ENCODE data around the gene FAM20C.

FAM20C gene

DNA sequence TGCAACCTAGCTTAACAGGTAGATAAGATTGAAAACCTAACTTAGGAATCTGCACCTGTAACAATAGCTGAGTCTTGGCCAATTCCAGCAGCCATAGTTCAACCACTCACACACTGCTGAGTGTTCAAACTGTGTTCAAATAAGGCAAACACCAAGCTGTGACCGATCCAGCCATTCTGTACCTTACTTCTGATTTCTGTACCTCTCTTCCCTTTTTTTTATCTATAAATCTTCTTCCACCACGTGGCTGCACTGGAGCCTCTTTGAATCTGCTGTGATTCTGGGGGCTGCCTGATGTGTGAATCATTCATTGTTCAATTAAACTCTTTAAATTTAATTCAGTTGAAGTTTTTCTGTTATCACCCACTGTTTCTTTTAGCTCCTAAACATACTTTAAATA lies 81.9 kb downstream of the FAM20C start:
- Histone ChIP-seq H3K4me3 (no peak overlapping the region), H3K27ac (no peak overlapping the region)

DNA sequence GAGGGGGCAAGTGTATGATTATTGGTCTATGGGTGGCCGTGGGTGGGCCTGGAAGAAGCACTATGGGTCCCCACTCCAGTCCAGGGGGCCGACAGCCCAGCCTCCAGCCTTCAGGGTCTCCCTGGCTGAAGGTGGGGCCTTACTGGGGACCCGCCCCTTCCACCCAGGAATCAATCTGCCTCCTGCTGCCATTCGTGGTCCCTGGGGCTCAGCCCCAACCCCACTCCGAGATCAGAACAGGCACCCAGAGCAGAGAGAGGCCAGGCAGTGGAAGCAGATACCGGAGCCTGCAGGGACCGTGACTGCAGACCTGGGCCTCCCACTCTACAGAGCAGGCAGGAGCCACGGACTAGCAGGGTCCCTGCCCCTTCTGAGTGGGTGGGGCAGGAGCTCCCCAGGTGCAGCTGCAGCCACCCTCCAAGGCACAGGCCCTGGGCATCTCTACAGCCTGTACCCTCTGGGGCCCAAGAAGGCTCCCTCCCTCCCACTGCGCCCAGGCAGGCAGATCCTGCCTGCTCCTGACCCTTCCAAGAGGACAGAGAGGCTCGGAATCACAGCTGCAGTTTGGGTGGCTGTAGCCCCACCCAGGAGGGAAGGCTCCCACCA lies 84.0 kb downstream of the FAM20C start:
- Histone ChIP-seq H3K4me3 (no peak overlapping the region), H3K27ac (no peak overlapping the region)

DNA sequence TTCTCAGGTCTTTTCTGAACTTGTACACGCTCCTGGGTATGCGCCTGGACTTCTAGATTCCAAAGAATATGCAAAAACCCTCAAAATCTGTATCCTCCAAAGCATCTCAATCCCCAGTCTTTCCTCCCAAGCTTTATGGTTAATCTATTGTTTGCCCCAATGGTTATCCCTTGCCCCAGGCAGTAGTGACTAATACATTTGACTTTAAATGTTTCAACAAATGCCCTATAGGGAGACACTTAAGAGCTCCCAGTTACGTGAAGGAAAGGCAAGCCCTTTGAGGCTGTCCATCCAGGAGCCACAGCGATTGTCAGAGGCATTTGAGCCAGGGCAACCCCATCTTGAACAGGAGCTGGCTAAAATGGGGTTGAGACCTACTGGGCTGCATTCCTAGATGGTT lies 84.9 kb downstream of the FAM20C start:
- Histone ChIP-seq H3K4me3 (no peak overlapping the region), H3K27ac (no peak overlapping the region)

DNA sequence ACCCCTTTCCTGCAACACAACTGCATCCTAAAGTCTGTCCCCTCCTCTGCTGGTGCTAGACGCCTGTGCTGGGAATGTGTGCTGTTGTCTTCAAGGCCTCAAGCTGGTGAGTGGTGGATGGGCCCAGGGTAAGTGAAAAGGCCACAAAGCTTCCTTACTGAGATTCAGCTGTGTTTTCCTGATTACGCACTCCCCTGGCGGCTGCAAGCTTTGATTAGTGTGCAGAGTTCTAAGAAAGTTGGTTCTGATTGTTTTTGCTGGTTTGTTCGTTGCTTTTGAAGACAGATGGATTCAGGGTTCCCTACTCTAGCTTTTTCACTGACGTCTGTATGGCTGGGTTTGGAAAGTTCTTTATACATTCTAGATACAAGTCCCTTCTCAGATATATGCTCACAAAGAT lies 85.7 kb downstream of the FAM20C start:
- Histone ChIP-seq H3K4me3 (no peak overlapping the region), H3K27ac (no peak overlapping the region)

DNA sequence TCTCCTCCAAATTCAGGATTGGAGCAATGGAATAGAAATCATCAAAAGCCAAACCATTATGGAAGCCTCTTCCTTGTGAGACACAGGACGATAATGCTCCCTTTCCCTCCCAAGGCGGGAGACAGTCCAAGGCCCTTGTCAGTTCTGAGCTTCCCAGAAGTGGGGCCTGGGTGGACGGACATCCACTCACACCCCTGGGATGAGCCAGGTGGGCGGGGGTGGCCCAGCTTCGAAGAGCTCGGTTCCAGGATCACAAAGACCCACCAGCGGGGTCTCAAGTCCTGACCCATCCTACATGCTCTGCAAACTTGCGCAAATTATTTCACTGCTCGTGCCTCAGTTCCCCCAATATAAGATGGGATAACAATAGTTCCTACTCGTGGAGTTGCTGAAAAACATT lies 87.5 kb downstream of the FAM20C start:
- Histone ChIP-seq H3K4me3 (no peak overlapping the region), H3K27ac (no peak overlapping the region)

DNA sequence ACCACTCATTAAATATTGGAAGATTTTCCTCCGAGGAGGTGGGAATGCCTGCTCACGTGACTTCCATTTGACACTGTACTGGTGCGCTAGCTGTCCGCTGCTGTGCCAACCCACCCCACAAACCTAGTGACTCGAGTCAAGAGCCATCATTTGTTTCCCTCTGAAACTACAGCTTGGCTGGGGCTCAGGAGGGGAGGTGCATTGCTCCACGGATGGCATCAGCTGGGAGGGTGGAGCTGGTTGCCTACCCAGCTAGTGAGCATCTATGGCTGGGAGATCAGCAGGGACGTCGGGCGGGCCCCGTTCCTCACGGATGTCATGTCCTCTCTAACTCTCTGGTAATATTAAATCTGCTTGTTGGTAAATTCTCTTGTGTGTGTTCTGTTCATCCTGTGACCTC lies 88.1 kb downstream of the FAM20C start:
- H3K27ac ChIP-seq: no peak overlapping the region
- H3K4me3 ChIP-seq: no peak overlapping the region

DNA sequence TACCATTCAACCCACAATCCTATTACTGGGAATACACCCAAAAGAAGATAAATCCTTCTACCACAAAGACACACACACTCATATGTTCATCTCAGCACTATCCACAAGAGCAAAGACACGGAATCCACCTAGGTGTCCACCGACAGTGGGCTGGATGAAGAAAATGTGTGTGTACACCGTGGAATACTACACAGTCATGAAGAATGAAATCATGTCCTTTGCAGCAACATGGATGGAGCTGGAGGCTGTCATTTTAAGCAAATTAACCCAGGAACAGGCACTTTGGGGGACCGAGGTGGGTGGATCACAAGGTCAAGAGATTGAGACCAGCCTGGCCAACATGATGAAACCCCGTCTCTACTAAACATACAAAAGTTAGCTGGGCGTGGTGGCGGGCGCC lies 89.3 kb downstream of the FAM20C start:
- Histone ChIP-seq H3K27ac (no peak overlapping the region), H3K4me3 (no peak overlapping the region)

DNA sequence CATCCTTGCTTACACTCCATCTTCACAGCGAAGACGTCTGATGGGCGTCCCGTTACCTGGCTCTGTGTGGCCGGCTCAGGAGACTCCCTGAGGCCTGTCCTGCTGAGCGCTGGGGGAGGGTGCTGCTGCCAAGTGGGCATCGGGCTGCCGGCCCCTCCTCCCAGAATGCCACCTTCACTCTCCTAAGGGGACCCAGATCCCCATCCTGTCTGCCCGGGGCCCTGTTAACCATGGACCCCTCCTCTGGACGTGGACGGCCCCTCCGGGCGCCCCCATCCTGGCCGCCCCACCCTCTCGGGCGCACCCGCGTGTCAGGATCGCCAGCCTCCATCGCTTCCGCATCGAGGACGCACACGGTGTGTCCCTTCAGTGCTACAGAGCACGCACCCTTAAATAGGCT lies 90.2 kb downstream of the FAM20C start:
- H3K27ac ChIP-seq: no peak overlapping the region
- no peak overlapping the region for H3K4me3 ChIP-seq

DNA sequence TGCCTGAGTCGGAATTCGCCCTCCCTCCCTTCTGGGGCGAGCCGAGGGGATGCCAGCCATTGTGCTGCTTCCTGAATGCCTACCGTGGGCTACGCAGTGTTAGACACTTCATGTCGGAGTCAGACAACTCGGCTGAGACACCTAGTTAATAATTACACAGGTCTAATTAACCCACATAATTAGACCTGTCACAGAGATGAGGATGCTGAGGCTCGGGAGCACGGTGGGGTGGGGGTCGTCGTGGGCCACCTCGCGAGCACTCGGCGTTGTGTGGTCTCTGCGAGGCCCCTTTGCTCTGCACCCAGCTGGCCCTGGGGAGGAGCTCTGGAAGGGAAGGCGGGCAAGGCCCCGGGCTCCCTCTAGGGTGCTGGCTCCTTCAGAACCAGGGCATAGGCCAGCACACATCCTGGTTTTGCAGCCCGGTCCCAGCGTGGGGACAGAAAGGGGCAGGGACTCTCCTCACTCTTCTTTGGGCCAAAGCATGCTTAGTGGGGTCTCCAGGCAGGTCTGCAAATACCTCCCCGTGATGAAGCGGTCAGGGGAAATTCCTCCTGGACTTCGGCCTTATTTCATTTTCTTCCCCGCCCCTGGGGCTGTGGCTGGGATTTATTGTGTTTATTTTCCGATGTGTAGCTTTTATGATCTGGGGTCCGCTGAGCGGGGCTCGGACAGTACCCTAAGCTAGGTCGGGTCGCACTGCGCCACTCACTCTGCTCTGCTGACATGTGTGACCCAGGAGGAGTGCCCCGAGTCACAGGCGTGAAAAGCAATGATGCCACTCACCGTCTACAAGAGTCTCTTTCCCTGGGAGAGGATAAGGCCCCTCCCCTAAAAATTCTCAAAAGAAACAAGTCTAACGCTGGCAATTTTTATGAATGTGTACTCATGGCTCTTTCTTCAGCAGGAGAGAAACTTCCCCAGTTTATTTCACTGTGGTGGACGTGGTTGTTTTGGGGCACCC lies 92.7 kb downstream of the FAM20C start:
- H3K27ac ChIP-seq: no peak overlapping the region
- no peak overlapping the region for H3K4me3 ChIP-seq

DNA sequence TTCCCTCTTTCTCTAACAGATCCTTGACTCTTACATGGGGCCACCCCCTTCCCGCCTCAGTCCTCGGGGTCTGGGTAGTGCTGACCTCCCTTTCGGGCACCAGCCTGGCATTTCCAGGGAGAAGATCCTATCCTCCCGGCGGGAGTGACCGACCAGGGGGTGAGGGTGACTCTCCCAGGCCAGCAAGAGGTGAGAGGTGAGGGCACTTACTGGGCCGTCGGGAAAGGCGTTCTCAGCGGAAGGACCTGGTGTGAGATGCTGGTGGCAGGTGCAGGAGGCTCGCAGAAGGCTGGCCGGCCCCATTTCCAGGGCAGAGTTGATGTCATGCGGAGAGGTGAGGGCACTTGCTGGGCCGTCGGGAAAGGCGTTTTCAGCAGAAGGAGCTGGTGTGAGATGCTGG lies 93.4 kb downstream of the FAM20C start:
- H3K27ac ChIP-seq: no peak overlapping the region
- H3K4me3 ChIP-seq: no peak overlapping the region

DNA sequence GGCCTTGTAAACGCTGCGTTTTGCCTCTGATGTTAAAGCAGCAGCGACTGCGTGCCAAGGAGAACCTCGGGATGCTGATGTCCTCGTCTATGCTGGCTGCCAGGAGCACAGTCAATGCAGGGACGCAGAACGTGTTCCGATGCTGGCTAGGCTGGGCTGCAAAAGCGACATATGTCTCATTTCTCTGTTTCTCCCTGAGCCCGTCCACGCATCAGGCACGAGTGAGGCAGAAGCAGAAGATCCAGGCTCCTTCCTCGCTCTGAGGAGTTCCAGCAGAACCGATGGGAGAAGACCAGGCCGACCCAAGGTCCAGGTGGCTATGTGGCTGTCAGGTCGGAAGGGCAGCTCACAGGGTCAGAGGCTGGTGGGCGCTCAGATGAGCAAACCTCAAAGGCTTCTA lies 93.9 kb downstream of the FAM20C start:
- Histone ChIP-seq H3K4me3 (no peak overlapping the region), H3K27ac (no peak overlapping the region)

DNA sequence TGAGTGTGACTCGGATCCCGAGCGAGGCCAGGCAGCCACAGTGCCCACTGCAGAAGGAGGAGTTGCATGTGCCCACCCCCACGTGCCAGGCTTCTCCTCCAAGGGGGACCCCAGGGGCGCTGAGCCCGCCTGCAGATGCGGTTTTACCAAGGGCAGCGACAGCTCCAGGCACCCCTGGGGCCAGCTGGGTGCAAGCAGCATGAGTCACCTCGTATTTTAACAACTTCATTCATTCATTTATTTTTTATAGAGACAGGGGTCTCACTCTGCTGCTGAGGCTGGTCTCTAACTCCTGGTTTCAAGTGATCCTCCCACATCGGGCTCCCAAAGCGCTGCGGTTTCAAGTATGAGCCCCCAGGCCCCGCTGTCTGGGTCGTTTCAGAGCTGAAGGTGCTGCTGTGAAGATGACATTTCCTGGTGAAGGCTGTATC lies 96.3 kb downstream of the FAM20C start:
- Histone ChIP-seq H3K4me3 (no peak overlapping the region), H3K27ac (no peak overlapping the region)

DNA sequence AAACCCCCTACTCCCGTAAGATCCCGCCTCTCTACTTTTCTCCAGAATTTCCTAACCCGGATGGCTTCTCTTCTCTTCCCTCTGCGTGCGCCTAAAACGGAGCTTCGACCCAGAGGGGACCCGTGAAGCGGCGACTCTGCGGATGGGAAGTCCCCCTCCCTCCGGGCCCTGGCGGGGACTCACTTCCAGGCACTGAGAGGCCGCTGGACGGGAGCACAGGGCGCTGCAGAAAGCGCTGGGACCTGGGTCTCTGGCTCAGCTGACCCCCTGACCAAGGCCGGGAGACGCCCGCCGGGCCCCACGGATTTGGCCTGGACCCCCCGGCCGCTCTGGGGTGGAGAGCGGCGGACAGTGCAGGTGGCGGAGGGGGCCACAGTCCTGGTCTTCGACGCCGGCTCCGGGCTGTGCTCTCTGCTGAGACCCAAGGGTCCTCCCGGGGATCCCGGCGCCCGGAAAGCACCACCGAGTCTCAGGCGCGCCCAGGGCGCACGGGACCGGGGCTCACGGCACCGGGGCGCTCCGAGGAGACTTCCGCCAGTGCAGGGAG lies 96.9 kb downstream of the FAM20C start:
- H3K4me3 ChIP-seq: no peak overlapping the region
- no peak overlapping the region for H3K27ac ChIP-seq

DNA sequence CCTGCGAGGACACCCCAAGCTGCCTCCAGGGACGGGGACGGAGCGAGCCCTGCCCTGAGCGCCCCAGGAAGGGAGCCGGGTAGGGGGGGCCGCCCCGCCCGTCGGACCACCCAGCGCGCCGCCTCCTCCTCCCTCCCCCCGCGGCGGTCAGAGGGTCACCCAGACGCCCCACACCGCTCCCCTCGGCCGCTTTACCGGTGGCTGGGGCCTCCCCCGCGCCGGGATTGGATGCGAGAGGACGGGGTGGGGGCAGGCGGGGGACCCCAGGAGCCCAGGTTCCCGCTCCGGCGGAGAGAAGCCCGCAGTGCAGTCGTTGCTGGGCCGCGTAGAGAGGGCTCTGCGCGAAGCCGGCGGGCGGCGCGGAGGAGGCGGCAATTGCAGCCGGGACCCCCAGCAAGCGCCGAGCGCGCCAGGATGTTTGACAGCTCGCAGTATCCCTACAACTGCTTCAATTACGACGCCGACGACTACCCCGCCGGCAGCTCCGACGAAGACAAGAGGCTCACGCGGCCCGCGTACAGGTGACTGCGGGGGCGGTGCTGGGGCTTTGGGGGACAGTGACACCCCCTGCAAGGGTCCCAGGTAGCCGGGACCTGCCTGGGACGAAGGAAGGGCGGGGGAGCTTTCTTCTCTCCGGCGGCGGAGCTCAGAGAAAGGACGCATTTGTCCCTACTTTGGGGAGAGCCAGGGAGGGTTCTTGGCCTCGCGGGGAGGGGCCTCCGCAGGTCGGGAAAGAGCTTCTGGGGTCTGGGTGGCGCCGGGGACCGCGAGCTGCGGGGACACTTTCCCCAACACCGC lies 97.6 kb downstream of the FAM20C start, which contains the start of gene FOXL3:
TSS of gene FOXL3 (plus strand) at position 415 of the 798 bp plus-strand sequence. CDS start at position 415, 0 bp downstream.
- H3K27ac ChIP-seq: no peak within 1 kb of the TSS

DNA sequence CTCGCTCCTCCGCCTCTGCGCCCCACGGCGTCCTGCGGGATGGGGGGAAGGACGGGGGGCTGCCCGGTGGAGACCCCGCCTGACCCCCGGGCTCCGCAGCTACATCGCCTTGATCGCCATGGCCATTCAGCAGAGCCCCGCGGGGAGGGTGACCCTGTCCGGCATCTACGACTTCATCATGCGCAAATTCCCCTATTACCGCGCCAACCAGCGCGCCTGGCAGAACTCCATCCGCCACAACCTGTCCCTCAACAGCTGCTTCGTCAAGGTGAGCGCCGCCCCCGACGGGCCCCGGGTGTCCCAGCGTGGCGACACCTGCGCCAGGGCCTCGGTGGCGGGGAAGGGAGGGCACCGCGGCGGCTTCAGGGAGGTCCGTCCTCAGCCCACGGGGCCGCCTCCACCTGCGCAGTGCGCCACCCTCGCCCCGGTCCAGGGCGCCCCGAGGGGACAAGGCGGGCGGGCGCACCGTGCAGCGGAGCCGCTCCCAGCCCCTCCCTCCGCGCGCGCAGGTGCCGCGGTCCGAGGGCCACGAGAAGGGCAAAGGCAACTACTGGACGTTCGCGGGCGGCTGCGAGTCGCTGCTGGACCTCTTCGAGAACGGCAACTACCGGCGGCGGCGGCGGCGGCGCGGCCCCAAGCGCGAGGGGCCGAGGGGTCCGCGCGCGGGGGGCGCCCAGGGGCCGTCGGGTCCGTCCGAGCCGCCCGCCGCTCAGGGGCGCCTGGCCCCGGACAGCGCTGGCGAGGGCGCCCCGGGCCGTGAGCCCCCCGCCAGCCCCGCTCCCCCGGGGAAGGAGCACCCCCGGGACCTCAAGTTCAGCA lies 98.4 kb downstream of the FAM20C start:
- Histone ChIP-seq H3K4me3 (no peak overlapping the region), H3K27ac (no peak overlapping the region)

More for the DNA sequence above, 97.6 kb downstream of the FAM20C start, which contains the start of gene FOXL3:
- H3K4me3 ChIP-seq: no peak within 1 kb of the TSS

DNA sequence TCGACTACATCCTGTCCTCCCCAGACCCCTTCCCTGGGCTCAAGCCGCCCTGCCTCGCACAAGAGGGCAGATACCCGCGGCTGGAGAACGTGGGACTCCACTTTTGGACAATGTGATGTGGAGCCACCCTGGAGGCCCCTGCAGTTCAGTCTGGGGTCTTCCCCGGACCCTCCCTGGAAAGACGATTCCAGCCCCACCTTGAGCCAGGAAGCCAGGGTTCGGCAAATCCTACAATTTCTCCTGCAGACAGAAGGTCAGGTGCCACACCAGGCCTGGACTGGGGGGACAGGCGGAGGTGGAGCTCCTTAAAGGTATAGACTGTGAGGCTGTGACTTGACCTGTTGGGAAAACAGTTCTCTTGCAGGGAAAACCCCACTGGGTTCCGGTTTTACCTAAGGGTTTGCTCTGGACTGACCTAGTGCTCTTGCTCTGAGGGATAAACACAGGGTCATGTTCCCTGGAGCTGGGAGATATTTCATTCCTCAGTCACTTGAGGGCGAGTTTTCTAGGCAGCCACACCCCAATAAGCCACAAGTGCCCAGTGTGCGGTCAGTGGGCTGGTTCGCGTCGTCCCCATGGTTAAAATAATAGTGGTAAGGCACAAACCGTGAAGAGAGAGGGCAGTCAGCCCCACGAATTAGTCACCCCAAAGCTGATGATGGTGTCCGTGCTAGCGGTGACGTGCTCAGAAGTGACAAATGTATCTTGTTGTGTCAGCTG lies 99.2 kb downstream of the FAM20C start:
- Histone ChIP-seq H3K4me3 (no peak overlapping the region), H3K27ac (no peak overlapping the region)

DNA sequence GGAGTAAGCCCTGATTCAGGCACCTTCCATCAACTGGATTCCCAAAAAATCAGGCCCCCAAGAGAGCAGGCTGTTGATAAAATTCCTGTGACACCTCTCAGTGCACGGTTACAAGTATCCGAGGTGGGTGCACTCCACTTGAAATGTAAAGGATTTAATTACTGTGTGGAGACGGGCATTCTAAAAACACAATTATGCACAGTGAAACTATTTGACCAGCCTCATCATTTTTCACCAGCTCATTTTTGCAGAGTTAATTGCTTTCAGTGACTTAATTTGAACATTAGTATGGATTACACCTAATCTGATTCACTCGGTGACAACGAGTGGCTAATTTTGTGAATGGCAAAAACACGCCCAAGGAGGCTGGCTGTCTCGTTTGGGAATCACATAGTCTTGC lies 99.9 kb downstream of the FAM20C start:
- Histone ChIP-seq H3K4me3 (no peak overlapping the region), H3K27ac (no peak overlapping the region)

DNA sequence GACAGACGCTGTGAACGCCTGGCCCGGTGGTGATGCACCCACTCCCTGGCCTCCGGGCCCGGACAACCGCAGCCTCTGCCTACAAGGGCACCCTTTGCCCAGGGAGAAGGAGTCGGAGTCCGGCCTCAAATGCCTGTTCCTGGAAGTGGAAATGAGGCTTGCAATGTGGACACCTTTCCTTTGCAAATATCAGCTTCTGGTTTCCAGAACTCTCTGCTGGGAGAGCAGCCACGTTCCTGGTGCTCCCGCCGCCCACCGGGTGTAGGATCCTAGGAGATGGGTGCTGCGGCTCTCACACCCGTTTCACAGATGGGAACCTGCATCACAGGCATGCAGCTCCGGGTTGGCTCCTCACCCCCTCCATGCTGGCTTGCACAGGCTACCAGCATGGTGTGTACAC lies 100.5 kb downstream of the FAM20C start:
- no peak overlapping the region for H3K27ac ChIP-seq
- no peak overlapping the region for H3K4me3 ChIP-seq
